H9 (cell line): ENCODE measurements around the gene ARFGAP1. TPM values are rescaled to one million over a fixed set of nuclear protein-coding genes. Genes with fewer than 3 reads are reported as not detected.

ENCODE experiments used
- DNase-seq: peaks from one replicate; pipeline ENCODE4 v3.0.0-alpha.2; 2017
- H2AFZ ChIP-seq: one replicate; pipeline ENCODE4 v1.6.1; 2013; ENCODE audit warnings: mild to moderate bottlenecking, low read length, control low read depth, moderate library complexity
- H2AK5ac ChIP-seq: 2 replicates; pipeline ENCODE4 v1.6.1; 2013; ENCODE audit warnings: low read length, control low read depth, mixed read lengths; ENCODE audit not compliant: insufficient read length
- H2BK120ac ChIP-seq: one replicate; pipeline ENCODE4 v1.6.1; 2013; ENCODE audit warnings: low read depth, mild to moderate bottlenecking, low read length, control low read depth, inconsistent platforms; ENCODE audit not compliant: poor library complexity, severe bottlenecking
- H2BK12ac ChIP-seq: 2 replicates; pipeline ENCODE4 v1.6.1; 2013; ENCODE audit warnings: low read length, control low read depth, mixed read lengths, low read depth; ENCODE audit not compliant: insufficient read length
- H2BK15ac ChIP-seq: 2 replicates; pipeline ENCODE4 v1.6.1; 2013; ENCODE audit warnings: low read depth, low read length, control low read depth
- H2BK20ac ChIP-seq: one replicate; pipeline ENCODE4 v1.6.1; 2013; ENCODE audit warnings: low read depth, mild to moderate bottlenecking, low read length, control low read depth, inconsistent platforms; ENCODE audit not compliant: poor library complexity, severe bottlenecking
- H2BK5ac ChIP-seq: 2 replicates; pipeline ENCODE4 v1.6.1; 2013; ENCODE audit warnings: low read length, control low read depth, mixed read lengths; ENCODE audit not compliant: insufficient read length
- H3K14ac ChIP-seq: 2 replicates; pipeline ENCODE4 v1.6.1; 2013; ENCODE audit warnings: low read length, control low read depth; ENCODE audit not compliant: insufficient read depth
- H3K18ac ChIP-seq: 2 replicates; pipeline ENCODE4 v1.6.1; 2013; ENCODE audit warnings: low read depth, mild to moderate bottlenecking, mixed read lengths, low read length, control low read depth; ENCODE audit not compliant: insufficient read length
- H3K23ac ChIP-seq: 2 replicates; pipeline ENCODE4 v1.6.1; 2013; ENCODE audit warnings: low read length, control low read depth, mixed read lengths, low read depth; ENCODE audit not compliant: insufficient read length
- H3K23me2 ChIP-seq: 2 replicates; pipeline ENCODE4 v1.6.1; 2013; ENCODE audit warnings: low read depth, mild to moderate bottlenecking, mixed read lengths, low read length, control low read depth; ENCODE audit not compliant: insufficient read length, poor library complexity, severe bottlenecking
- H3K27ac ChIP-seq: 2 replicates; pipeline ENCODE4 v1.5.1; 2013; ENCODE audit warnings: low read length, control low read depth, mixed read lengths, low read depth; ENCODE audit not compliant: insufficient read length
- H3K27me3 ChIP-seq: 2 replicates; pipeline ENCODE4 v1.6.1; 2013; ENCODE audit warnings: low read length, control low read depth, inconsistent platforms; ENCODE audit not compliant: insufficient read depth
- H3K4ac ChIP-seq: 2 replicates; pipeline ENCODE4 v1.6.1; 2013; ENCODE audit warnings: low read depth, mild to moderate bottlenecking, control low read depth, inconsistent platforms, low read length, moderate library complexity
- H3K4me1 ChIP-seq: 2 replicates; pipeline ENCODE4 v1.6.1; 2013; ENCODE audit warnings: low read length, control low read depth, inconsistent platforms; ENCODE audit not compliant: insufficient read depth
- H3K4me2 ChIP-seq: 2 replicates; pipeline ENCODE4 v1.6.1; 2013; ENCODE audit warnings: low read length, control low read depth, mixed read lengths; ENCODE audit not compliant: insufficient read length, insufficient read depth
- H3K56ac ChIP-seq: 2 replicates; pipeline ENCODE4 v1.6.1; 2013; ENCODE audit warnings: low read depth, mild to moderate bottlenecking, mixed read lengths, low read length, control low read depth; ENCODE audit not compliant: insufficient read length
- H3K79me1 ChIP-seq: 2 replicates; pipeline ENCODE4 v1.6.1; 2013; ENCODE audit warnings: low read depth, mild to moderate bottlenecking, moderate library complexity, low read length, control low read depth, inconsistent platforms; ENCODE audit not compliant: insufficient read depth, poor library complexity, severe bottlenecking
- H3K79me2 ChIP-seq: 2 replicates; pipeline ENCODE4 v1.6.1; 2013; ENCODE audit warnings: low read length, control low read depth, inconsistent platforms; ENCODE audit not compliant: insufficient read depth
- H3K9ac ChIP-seq: 2 replicates; pipeline ENCODE4 v1.6.1; 2013; ENCODE audit warnings: low read length, control low read depth, mixed read lengths; ENCODE audit not compliant: insufficient read length; ENCODE audit errors: extremely low read depth
- H3K9me3 ChIP-seq: one replicate; pipeline ENCODE4 v1.6.1; 2013; ENCODE audit warnings: low read depth, low read length, inconsistent platforms; ENCODE audit not compliant: control insufficient read depth
- H3T11ph ChIP-seq: one replicate; pipeline ENCODE4 v1.6.1; 2013; ENCODE audit warnings: mild to moderate bottlenecking, low read length, control low read depth, inconsistent platforms
- H4K20me1 ChIP-seq: one replicate; pipeline ENCODE4 v1.6.1; 2013; ENCODE audit not compliant: control insufficient read depth, insufficient read length, insufficient read depth
- H4K5ac ChIP-seq: 2 replicates; pipeline ENCODE4 v1.6.1; 2013; ENCODE audit warnings: low read depth, mild to moderate bottlenecking, mixed read lengths, low read length, control low read depth; ENCODE audit not compliant: insufficient read length
- H4K8ac ChIP-seq: replicated peaks from 2 replicates; pipeline ENCODE4 v1.6.1; 2013; ENCODE audit warnings: low read length, control low read depth, mixed read lengths, low read depth; ENCODE audit not compliant: insufficient read length
- H4K91ac ChIP-seq: 2 replicates; pipeline ENCODE4 v1.6.1; 2013; ENCODE audit warnings: low read depth, mild to moderate bottlenecking, moderate library complexity, mixed read lengths, low read length, control low read depth; ENCODE audit not compliant: insufficient read length
- H3K27ac Mint-ChIP-seq, 3 experiments: 2 replicates in 2 of 3; 3 replicates in 1 of 3; pipeline ENCODE4 v1.8.0; 2020 to 2021; ENCODE audit warnings: mixed read lengths in 3 of 3, mild to moderate bottlenecking in 1 of 3, moderate library complexity in 1 of 3
- H3K27me3 Mint-ChIP-seq: 2 replicates; pipeline ENCODE4 v1.8.0; 2021; ENCODE audit warnings: low read depth, mild to moderate bottlenecking, moderate library complexity, mixed read lengths
- H3K36me3 Mint-ChIP-seq, 3 experiments: 2 replicates in 2 of 3; 3 replicates in 1 of 3; pipeline ENCODE4 v1.8.0; 2020 to 2021; ENCODE audit warnings: low read depth in 3 of 3, mixed read lengths in 3 of 3; ENCODE audit not compliant: insufficient read depth in 1 of 3
- H3K4me1 Mint-ChIP-seq, 2 experiments: 2 replicates each; pipeline ENCODE4 v1.8.0; 2020; ENCODE audit warnings: mixed read lengths in 2 of 2
- H3K4me3 Mint-ChIP-seq, 2 experiments: 2 replicates in 1 of 2; 3 replicates in 1 of 2; pipeline ENCODE4 v1.8.0; 2020 to 2021; ENCODE audit warnings: mild to moderate bottlenecking in 2 of 2, mixed read lengths in 2 of 2, moderate library complexity in 1 of 2
- H3K9me3 Mint-ChIP-seq, 2 experiments: 2 replicates in 1 of 2; 3 replicates in 1 of 2; pipeline ENCODE4 v1.8.0; 2020; ENCODE audit warnings: mild to moderate bottlenecking in 2 of 2, mixed read lengths in 2 of 2, moderate library complexity in 1 of 2
- CTCF ChIP-seq: fragments of 200-600 bp; sonication (generic); conservative IDR thresholded peaks from 3 replicates; pipeline ENCODE4 v1.8.0; 2021; ENCODE audit warnings: antibody characterized with exemption, mild to moderate bottlenecking
- WGBS: extraction: QIAGEN DNeasy Blood & Tissue Kit; methylation state at CpG from one replicate; pipeline ENCODE4 v1.1.7; 2013; ENCODE audit warnings: missing lambda C conversion rate, low lambda C conversion rate, mixed read lengths; ENCODE audit not compliant: insufficient read length; ENCODE audit errors: extremely low coverage; 5-methylcytosine and 5-hydroxymethylcytosine counted together
- total RNA-seq: library from RNA; stranded (reverse); gene quantifications from 2 replicates; pipeline ENCODE4 v1.2.1, GENCODE V29; 2021

Gene ARFGAP1
- total RNA-seq, 1 experiment from 2014 or later = 114 TPM

- H4K20me1 ChIP-seq = no peaks in the 10 kb centered on the region
- WGBS = no CpG with 5 or more reads among the region's 10 CpGs
- H2BK5ac ChIP-seq = no peak overlapping the region
- no peak for TF ChIP-seq CTCF
- Mint-ChIP-seq H3K27ac (no peak overlapping the region), H3K4me3 (no peak overlapping the region), H3K4me1 (peaks cover 0 to 10% of the 10 kb centered on the region in 2 experiments; a peak in 2 of 4 replicates), H3K36me3 (no peaks in the 10 kb centered on the region), H3K27me3 (peaks cover 6% of the 10 kb centered on the region), H3K9me3 (no peaks in the 10 kb centered on the region)
- no peak overlapping the region for H2BK20ac ChIP-seq
- no peak overlapping the region for H3K14ac ChIP-seq
- no peak overlapping the region for H2BK15ac ChIP-seq
- no peak overlapping the region for H3K18ac ChIP-seq
- H3K27ac ChIP-seq = no peak overlapping the region
- DNase-seq = no peak
- H3K56ac ChIP-seq = no peak overlapping the region
- H2AK5ac ChIP-seq = no peak overlapping the region
- H4K91ac ChIP-seq = no peak overlapping the region
- no peak overlapping the region for H2BK12ac ChIP-seq
- no peaks in the 10 kb centered on the region for H3K79me1 ChIP-seq
- H2AFZ ChIP-seq = no peak overlapping the region
- H2BK120ac ChIP-seq = no peak overlapping the region
- no peak overlapping the region for H3K23ac ChIP-seq
- H3K27me3 ChIP-seq = no peaks in the 10 kb centered on the region
- no peak overlapping the region for H3K4ac ChIP-seq
- no peak overlapping the region for H3T11ph ChIP-seq
- no peaks in the 10 kb centered on the region for H3K9me3 ChIP-seq
- no peaks in the 10 kb centered on the region for H3K4me1 ChIP-seq
- no peaks in the 10 kb centered on the region for H3K79me2 ChIP-seq
- H3K4me2 ChIP-seq = no peak overlapping the region
- no peaks in the 10 kb centered on the region for H3K23me2 ChIP-seq
- no peak overlapping the region for H3K9ac ChIP-seq
- no peak overlapping the region for H4K5ac ChIP-seq
- H4K8ac ChIP-seq = no peak overlapping the region
Observed at GRCh38 chr20:63320616-63321147, 48.1 kb downstream of the ARFGAP1 start.
